HCEC 1CT (cell line): Measurements from ENCODE around the gene PCDHB12.
"Not testable (repeated sequence)": the region's sequence is repeated elsewhere in the genome, so short reads cannot be mapped to it uniquely, and the experiment has no call there.

Experiments
- DNase-seq: peaks from one replicate; pipeline ENCODE4 v3.0.0-alpha.2; 2017

PCDHB12 gene

GRCh38 chr5:141210849-141211248 lies 2.3 kb downstream of the PCDHB12 start:
- DNase-seq = not testable (repeated sequence)

GRCh38 chr5:141213656-141214339 lies 5.3 kb downstream of the PCDHB12 start, which contains the start of gene PCDHB13:
PCDHB13 (plus strand) TSS chr5:141213919; CDS start chr5:141214124, 205 bp downstream.
- not testable (repeated sequence) for DNase-seq

DNA sequence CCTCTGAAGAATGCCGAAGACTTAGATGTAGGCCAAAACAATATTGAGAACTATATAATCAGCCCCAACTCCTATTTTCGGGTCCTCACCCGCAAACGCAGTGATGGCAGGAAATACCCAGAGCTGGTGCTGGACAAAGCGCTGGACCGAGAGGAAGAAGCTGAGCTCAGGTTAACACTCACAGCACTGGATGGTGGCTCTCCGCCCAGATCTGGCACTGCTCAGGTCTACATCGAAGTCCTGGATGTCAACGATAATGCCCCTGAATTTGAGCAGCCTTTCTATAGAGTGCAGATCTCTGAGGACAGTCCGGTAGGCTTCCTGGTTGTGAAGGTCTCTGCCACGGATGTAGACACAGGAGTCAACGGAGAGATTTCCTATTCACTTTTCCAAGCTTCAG lies 6.1 kb downstream of the PCDHB12 start:
- DNase-seq = not testable (repeated sequence)

GRCh38 chr5:141215504-141215903 lies 7.0 kb downstream of the PCDHB12 start:
- DNase-seq = not testable (repeated sequence)

GRCh38 chr5:141216035-141216434 lies 7.5 kb downstream of the PCDHB12 start:
- not testable (repeated sequence) for DNase-seq

DNA sequence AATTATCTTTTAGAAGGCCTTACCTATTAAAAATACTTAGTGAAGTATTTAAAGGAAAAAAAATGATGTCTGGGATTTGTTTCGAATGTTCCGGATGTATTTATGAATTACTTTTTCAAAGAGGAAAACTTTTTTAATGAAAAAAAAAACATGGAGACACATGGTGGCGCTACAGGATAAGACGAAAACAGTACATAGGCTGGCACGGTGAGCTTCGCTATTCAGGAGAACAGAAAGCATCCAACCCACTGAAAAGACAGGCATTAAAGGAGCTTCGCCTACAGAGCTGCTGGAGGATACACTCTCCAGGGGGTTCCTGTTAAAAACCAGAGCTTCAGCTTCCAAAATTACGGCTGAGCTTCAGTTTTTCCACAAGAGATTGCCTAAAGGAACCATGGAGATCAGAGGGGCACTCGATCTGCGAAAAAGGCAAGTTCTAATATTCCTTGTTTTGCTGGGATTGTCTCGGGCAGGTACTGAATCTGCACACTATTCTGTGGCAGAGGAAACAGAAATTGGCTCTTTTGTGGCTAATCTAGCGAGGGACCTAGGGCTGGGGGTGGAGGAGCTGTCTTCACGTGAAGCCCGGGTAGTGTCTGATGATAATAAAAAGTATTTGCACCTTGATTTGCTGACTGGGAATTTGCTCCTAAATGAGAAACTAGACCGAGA lies 14.7 kb downstream of the PCDHB12 start, which contains the start of gene PCDHB14:
PCDHB14 (plus strand) TSS at position 232 of the 672 bp plus-strand sequence; CDS start at position 395, 163 bp downstream.
- DNase-seq = peak; percentile 21

DNA sequence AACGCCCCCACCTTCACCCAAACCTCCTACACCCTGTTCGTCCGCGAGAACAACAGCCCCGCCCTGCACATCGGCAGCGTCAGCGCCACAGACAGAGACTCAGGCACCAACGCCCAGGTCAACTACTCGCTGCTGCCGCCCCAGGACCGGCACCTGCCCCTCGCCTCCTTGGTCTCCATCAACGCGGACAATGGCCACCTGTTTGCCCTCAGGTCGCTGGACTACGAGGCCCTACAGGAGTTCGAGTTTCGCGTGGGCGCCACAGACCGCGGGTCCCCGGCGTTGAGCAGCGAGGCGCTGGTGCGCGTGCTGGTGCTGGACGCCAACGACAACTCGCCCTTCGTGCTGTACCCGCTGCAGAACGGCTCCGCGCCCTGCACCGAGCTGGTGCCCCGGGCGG lies 16.3 kb downstream of the PCDHB12 start:
- not testable (repeated sequence) for DNase-seq

DNA sequence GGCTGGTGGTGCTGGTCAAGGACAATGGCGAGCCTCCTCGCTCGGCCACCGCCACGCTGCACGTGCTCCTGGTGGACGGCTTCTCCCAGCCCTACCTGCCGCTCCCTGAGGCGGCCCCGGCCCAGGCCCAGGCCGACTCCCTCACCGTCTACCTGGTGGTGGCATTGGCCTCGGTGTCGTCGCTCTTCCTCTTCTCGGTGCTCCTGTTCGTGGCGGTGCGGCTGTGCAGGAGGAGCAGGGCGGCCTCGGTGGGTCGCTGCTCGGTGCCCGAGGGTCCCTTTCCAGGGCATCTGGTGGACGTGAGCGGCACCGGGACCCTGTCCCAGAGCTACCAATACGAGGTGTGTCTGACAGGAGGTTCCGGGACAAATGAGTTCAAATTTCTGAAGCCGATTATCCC lies 16.9 kb downstream of the PCDHB12 start:
- not testable (repeated sequence) for DNase-seq

- DNase-seq = no peak
Observed at GRCh38 chr5:141234109-141234667, 25.7 kb downstream of the PCDHB12 start.

DNA sequence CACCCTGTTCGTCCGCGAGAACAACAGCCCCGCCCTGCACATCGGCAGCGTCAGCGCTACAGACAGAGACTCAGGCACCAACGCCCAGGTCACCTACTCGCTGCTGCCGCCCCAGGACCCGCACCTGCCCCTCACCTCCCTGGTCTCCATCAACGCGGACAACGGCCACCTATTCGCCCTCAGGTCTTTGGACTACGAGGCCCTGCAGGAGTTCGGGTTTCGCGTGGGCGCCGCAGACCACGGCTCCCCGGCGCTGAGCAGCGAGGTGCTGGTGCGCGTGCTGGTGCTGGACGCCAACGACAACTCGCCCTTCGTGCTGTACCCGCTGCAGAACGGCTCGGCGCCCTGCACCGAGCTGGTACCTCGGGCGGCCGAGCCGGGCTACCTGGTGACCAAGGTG lies 27.4 kb downstream of the PCDHB12 start:
- not testable (repeated sequence) for DNase-seq

GRCh38 chr5:141236516-141237313 lies 28.2 kb downstream of the PCDHB12 start:
- no peak for DNase-seq

DNA sequence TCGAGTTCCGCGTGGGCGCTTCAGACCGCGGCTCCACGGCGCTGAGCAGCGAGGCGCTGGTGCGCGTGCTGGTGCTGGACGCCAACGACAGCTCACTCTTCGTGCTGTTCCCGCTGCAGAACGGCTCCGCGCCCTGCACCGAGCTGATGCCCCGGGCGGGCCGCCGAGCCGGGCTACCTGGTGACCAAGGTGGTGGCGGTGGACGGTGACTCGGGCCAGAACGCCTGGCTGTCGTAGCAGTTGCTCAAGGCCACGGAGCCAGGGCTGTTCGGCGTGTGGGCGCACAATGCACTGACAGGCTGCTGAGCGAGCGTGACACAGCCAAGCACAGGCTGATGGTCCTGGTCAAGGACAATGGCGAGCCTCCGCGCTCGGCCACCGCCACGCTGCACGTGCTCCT lies 33.0 kb downstream of the PCDHB12 start:
- no peak for DNase-seq

- DNase-seq = peak; percentile 9
Observed at GRCh38 chr5:141245250-141245717, 36.8 kb downstream of the PCDHB12 start, which contains the start of gene PCDHB15. PCDHB15 (plus strand) TSS chr5:141245395; CDS start chr5:141245579, 184 bp downstream.

GRCh38 chr5:141246971-141247370 lies 38.5 kb downstream of the PCDHB12 start:
- not testable (repeated sequence) for DNase-seq

DNA sequence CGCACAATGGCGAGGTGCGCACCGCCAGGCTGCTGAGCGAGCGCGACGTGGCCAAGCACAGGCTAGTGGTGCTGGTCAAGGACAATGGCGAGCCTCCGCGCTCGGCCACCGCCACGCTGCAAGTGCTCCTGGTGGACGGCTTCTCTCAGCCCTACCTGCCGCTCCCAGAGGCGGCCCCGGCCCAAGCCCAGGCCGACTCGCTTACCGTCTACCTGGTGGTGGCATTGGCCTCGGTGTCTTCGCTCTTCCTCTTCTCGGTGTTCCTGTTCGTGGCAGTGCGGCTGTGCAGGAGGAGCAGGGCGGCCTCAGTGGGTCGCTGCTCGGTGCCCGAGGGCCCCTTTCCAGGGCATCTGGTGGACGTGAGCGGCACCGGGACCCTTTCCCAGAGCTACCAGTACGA lies 38.9 kb downstream of the PCDHB12 start:
- DNase-seq = not testable (repeated sequence)

- DNase-seq = no peak
Observed at GRCh38 chr5:141250576-141250975, 42.1 kb downstream of the PCDHB12 start.

DNA sequence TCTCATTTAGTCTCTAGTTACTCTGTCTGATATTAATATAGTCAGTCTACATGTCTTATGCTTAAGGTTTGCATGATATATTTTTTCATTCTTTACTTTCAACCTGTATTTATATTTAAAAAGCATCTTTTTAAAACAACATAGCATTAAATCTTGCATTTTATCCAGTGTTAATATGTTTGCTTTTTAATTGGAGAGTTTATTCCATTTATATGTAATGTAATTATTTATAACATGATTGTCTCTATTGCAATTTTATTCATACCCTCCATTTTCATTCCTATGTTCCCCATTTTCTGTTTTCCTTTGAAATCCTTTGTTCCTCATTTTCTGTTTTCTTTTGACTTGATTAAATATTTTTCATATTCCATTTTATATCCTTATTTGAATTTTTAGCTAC lies 49.9 kb downstream of the PCDHB12 start:
- DNase-seq = no peak

GRCh38 chr5:141258948-141259347 lies 50.4 kb downstream of the PCDHB12 start:
- DNase-seq = no peak

GRCh38 chr5:141260458-141261237 lies 52.1 kb downstream of the PCDHB12 start:
- DNase-seq = no peak

DNA sequence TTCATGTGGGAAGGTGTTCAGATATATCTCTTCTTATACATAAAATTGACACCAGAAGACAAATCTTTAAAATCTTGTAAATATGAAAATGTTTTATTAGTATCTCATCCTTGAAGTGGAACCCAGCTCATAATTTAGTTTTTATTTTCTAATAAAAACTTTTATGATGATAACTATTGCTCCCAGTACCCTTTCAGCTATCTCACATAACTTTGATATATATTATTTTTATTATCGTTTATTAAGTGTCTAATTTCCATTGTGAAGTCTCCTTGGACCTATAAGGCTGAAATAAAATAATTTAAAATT lies 52.7 kb downstream of the PCDHB12 start:
- DNase-seq = no peak
